CD8-positive, alpha-beta memory T cell (primary cell): Measurements from ENCODE around the gene DCTPP1. TPM values are rescaled to one million over a fixed set of nuclear protein-coding genes. Genes with fewer than 3 reads are reported as not detected.
"Not testable (repeated sequence)": the region's sequence is repeated elsewhere in the genome, so short reads cannot be mapped to it uniquely, and the experiment has no call there.

Experiments used
- CTCF ChIA-PET: fragments of 350-600 bp; sonication (Branson Sonifier 250); formaldehyde crosslinking; loops from one replicate; lab custom pipeline; 2021; ENCODE audit warnings: antibody characterized with exemption; lab: Charles Lee
- POLR2A ChIA-PET: fragments of 350-600 bp; sonication (Branson Sonifier 250); formaldehyde crosslinking; loops from one replicate; lab custom pipeline; 2021; ENCODE audit warnings: antibody characterized with exemption; lab: Charles Lee
- DNase-seq, 5 donors: peaks; one replicate each; pipeline versions ENCODE4 v3.0.0 to v3.0.0-alpha.2; 2020 to 2022; ENCODE audit warnings: mixed read lengths in 1 of 5
- H3K27ac ChIP-seq: one replicate; pipeline ENCODE4 v1.7.0; 2013; ENCODE audit warnings: low read depth, mild to moderate bottlenecking, low read length, moderate library complexity
- H3K27me3 ChIP-seq: 2 replicates; pipeline ENCODE4 v1.7.0; 2013; ENCODE audit warnings: low read length, mild to moderate bottlenecking; ENCODE audit not compliant: insufficient read depth, poor library complexity, severe bottlenecking
- H3K36me3 ChIP-seq: 2 replicates; pipeline ENCODE4 v1.7.0; 2013; ENCODE audit warnings: mild to moderate bottlenecking, low read length, moderate library complexity; ENCODE audit not compliant: insufficient read depth
- H3K4me1 ChIP-seq: 2 replicates; pipeline ENCODE4 v1.7.0; 2013; ENCODE audit warnings: mild to moderate bottlenecking, low read length, moderate library complexity; ENCODE audit not compliant: insufficient read depth
- H3K4me3 ChIP-seq: 2 replicates; pipeline ENCODE4 v1.7.0; 2013; ENCODE audit warnings: mild to moderate bottlenecking, low read length
- H3K9me3 ChIP-seq: 2 replicates; pipeline ENCODE4 v1.7.0; 2013; ENCODE audit warnings: mild to moderate bottlenecking, low read length
- H3K27ac Mint-ChIP-seq, 8 donors: one replicate each; pipeline ENCODE4 v1.8.0; 2020 to 2021; ENCODE audit warnings: mixed read lengths in 8 of 8, mild to moderate bottlenecking in 6 of 8, inconsistent platforms in 3 of 8, moderate library complexity in 3 of 8
- H3K27me3 Mint-ChIP-seq, 2 donors: one replicate each; pipeline ENCODE4 v1.8.0; 2020 to 2021; ENCODE audit warnings: mixed read lengths in 2 of 2, mild to moderate bottlenecking in 1 of 2, moderate library complexity in 1 of 2
- H3K36me3 Mint-ChIP-seq, 3 donors: one replicate each; pipeline ENCODE4 v1.8.0; 2020 to 2021; ENCODE audit warnings: mixed read lengths in 3 of 3, inconsistent platforms in 1 of 3, mild to moderate bottlenecking in 1 of 3
- H3K4me1 Mint-ChIP-seq, 3 donors: one replicate each; pipeline ENCODE4 v1.8.0; 2020 to 2021; ENCODE audit warnings: mixed read lengths in 3 of 3, inconsistent platforms in 1 of 3, mild to moderate bottlenecking in 1 of 3
- H3K4me3 Mint-ChIP-seq, 7 donors: one replicate each; pipeline ENCODE4 v1.8.0; 2020 to 2021; ENCODE audit warnings: mixed read lengths in 7 of 7, mild to moderate bottlenecking in 6 of 7, moderate library complexity in 4 of 7, inconsistent platforms in 2 of 7
- H3K9me3 Mint-ChIP-seq, 5 donors: one replicate each; pipeline ENCODE4 v1.8.0; 2020 to 2022; ENCODE audit warnings: mixed read lengths in 5 of 5, mild to moderate bottlenecking in 3 of 5, moderate library complexity in 2 of 5, inconsistent platforms in 1 of 5
- polyA plus RNA-seq: library from polyadenylated mRNA; unstranded; fragments of 300-500 nt; fragmentation: Illumina TruSeq; gene quantifications from one replicate; pipeline ENCODE4 v1.2.3, GENCODE V29; 2021
- total RNA-seq, 2 experiments: library from RNA; stranded (reverse); gene quantifications; one replicate each; pipeline ENCODE4 v1.2.3, GENCODE V29; 2021

Gene DCTPP1
- total and polyA plus RNA-seq, 3 experiments from 2014 or later, result 73.7 to 175 (median 174) TPM

DNA sequence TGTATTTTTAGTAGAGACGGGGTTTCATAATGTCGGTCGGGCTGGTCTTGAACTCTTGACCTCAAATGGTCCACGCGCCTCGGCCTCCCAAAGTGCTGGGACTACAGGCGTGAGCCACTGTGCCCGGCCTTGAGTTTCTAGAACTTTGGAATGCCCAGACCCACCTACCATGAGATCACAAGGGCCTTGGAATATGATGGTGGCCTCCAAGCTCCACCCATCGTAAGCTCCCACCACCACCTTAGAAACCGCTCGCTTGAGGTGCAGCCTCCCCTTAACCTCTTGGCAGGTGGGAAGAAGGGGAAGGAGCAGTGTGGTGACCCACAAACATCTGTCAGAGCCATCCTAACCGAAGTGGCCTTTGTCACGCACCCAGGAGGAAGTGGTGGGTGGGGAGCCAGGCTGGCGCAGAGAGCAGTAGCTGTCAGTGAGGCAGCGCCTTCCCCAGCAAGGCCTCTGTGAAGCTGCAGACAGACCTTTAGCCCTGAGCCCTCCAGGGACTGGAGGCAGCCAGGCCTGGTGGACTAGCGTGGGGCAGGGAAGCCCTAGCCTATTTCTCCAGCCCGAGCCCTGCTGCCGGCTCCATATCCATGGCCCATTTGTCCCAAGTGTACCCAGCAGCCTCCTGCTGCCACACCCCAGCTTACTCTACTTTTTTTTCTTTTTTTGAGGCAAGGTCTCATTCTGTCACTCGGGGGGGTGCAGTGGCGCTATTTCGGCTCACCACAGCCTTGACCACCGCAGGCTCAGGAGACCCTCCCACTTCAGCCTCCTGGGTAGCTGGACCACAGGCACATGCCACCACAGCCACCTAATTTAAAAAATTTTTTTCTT is 28.9 kb upstream of the DCTPP1 start:
- peaks cover 41 to 72% (median 63%) of the 10 kb centered on the region in 3 donors for H3K4me1 Mint-ChIP-seq
- H3K4me3 Mint-ChIP-seq, result peak overlapping the region; percentile 41 to 82 (median 70)
- H3K4me3 ChIP-seq, result peak overlapping the region; percentile 18
- peaks cover 25% of the 10 kb centered on the region for H3K4me1 ChIP-seq
- H3K27me3 ChIP-seq, result no peaks in the 10 kb centered on the region
- H3K27ac Mint-ChIP-seq, result peak overlapping the region; percentile 68 to 95 (median 89)
- DNase-seq, result peak; percentile 50 to 89 (median 71)
- ChIA-PET CTCF (interaction anchor here (1.0 to 4.4 kb wide), 9 partner anchors 9 to 140 kb away, joined by 3 to 43 read pairs (median 16); partner anchors contain the start of genes DCTPP1, ITGAL and SEPHS2), POLR2A (interaction anchor here (0.6 to 6.2 kb wide), 11 partner anchors 9 to 113 kb away, joined by 3 to 102 read pairs (median 4); partner anchors contain the start of genes DCTPP1 and ITGAL)
- H3K36me3 Mint-ChIP-seq, result no peaks in the 10 kb centered on the region
- H3K9me3 ChIP-seq, result no peaks in the 10 kb centered on the region
- no peaks in the 10 kb centered on the region for H3K27me3 Mint-ChIP-seq
- H3K36me3 ChIP-seq, result no peaks in the 10 kb centered on the region
- no peak overlapping the region for H3K27ac ChIP-seq
- no peaks in the 10 kb centered on the region for H3K9me3 Mint-ChIP-seq

DNA sequence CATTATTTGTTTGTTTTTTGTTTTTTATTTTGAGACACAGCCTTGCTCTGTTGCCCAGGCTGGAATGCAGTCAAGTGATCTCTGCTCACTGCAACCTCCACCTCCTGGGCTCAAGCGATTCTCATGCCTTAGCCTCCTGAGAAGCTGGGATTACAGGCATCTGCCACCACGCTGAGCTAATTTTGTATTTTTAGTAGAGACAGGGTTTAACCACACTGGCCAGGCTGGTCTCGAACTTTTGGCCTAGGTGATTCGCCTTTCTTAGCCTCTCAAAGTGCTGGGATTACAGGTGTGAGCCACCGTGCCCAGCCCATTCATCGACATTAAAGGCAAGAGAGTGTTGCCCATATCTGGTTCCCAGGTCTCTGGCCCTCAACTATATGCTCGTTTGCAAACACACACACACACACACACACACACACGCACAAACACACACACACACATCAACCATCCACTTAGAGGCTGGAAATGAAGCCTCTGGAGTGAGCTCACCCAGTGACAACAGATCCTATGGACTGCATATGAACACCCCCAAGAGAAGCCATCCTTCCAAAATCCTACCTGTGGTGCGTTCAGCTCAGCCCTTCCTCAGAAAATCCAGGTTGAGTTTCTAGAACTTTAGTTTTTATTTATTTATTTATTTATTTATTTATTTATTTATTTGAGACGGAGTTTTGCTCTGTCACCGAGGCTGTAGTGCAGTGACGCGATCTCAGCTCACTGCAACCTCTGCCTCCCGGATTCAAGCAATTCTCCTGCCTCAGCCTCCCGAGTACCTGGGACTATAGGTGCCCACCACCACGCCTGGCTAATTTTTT is 28.1 kb upstream of the DCTPP1 start:
- peaks cover 25% of the 10 kb centered on the region for H3K4me1 ChIP-seq
- ChIA-PET POLR2A (interaction anchor here (0.8 to 6.2 kb wide), 6 partner anchors 8 to 114 kb away, joined by 3 to 102 read pairs (median 10); partner anchors contain the start of genes DCTPP1 and ITGAL), CTCF (interaction anchor here (1.0 to 4.4 kb wide), 10 partner anchors 8 to 34 kb away, joined by 3 to 43 read pairs (median 16); partner anchors contain the start of genes DCTPP1, ITGAL and SEPHS2)
- DNase-seq, result no peak
- H3K27ac Mint-ChIP-seq, result peak overlapping the region; percentile 68 to 95 (median 92)
- H3K4me3 Mint-ChIP-seq, result peak overlapping the region; percentile 41 to 82 (median 70)
- H3K27me3 Mint-ChIP-seq, result no peaks in the 10 kb centered on the region
- no peak overlapping the region for H3K27ac ChIP-seq
- no peaks in the 10 kb centered on the region for H3K36me3 ChIP-seq
- peaks cover 38 to 67% (median 61%) of the 10 kb centered on the region in 3 donors for H3K4me1 Mint-ChIP-seq
- H3K27me3 ChIP-seq, result no peaks in the 10 kb centered on the region
- H3K9me3 Mint-ChIP-seq, result no peaks in the 10 kb centered on the region
- H3K36me3 Mint-ChIP-seq, result no peaks in the 10 kb centered on the region
- H3K9me3 ChIP-seq, result no peaks in the 10 kb centered on the region
- no peak overlapping the region for H3K4me3 ChIP-seq

DNA sequence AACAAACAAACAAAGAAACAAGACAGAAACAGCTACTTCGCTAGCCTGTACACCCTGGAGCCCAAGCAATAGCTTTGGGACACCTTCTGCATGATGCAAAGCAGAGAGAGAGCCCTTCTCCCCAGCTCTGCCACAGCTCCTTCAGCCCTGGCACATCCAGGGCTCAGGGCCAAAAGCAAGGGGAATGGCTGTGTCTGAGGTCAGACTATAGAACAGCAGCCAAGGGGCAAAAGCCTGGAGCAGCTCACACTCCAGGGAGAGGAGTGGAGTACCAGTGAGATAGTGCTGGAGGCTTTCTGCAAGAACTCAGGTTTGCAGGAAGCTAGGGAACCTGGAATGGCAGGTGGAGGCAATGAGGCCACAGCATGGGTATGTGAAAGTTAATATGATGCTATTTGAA is 27.4 kb upstream of the DCTPP1 start:
- no peaks in the 10 kb centered on the region for H3K27me3 Mint-ChIP-seq
- no peak overlapping the region for H3K4me3 ChIP-seq
- DNase-seq, result no peak
- ChIA-PET CTCF (interaction anchor here (0.7 to 4.0 kb wide), 9 partner anchors 10 to 152 kb away, joined by 3 to 43 read pairs (median 4); partner anchors contain the start of genes DCTPP1, ITGAL, SEPHS2 and ZNF747), POLR2A (interaction anchor here (3.2 to 6.2 kb wide), 2 partner anchors 15 to 19 kb away, joined by 19 to 102 read pairs; partner anchors contain the start of gene ITGAL)
- H3K27ac ChIP-seq, result no peak overlapping the region
- H3K4me1 ChIP-seq, result peaks cover 30% of the 10 kb centered on the region
- no peaks in the 10 kb centered on the region for H3K27me3 ChIP-seq
- H3K36me3 ChIP-seq, result no peaks in the 10 kb centered on the region
- peaks cover 44 to 73% (median 68%) of the 10 kb centered on the region in 3 donors for H3K4me1 Mint-ChIP-seq
- no peaks in the 10 kb centered on the region for H3K9me3 ChIP-seq
- H3K36me3 Mint-ChIP-seq, result no peaks in the 10 kb centered on the region
- peak overlapping the region in 1 of 7 donors; percentile 46 for H3K4me3 Mint-ChIP-seq
- peak overlapping the region in 6 of 8 donors; percentile 23 to 80 (median 32) for H3K27ac Mint-ChIP-seq
- H3K9me3 Mint-ChIP-seq, result no peaks in the 10 kb centered on the region

DNA sequence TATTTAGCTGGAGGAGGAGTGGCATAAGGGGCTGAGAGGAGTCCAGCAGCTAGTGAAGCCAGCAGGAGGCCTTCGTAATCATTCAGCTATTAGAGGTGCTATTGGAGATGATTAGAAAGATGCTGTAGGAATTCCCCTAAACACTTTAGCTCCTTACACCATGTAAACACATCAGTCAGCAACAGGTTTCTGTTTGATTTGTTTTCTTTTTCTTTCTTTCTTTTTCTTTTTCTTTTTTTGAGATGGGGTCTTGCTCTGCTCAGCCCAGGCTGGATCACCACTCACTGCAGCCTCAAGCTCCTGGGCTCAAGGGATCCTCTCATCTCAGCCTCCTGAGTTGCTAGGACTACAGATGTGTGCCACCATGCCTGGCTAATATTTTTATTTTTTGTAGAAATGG is 26.5 kb upstream of the DCTPP1 start:
- Mint-ChIP-seq H3K27me3 (no peaks in the 10 kb centered on the region), H3K4me3 (peak overlapping the region in 1 of 7 donors; percentile 36), H3K9me3 (no peaks in the 10 kb centered on the region), H3K4me1 (peaks cover 43 to 68% (median 62%) of the 10 kb centered on the region in 3 donors), H3K36me3 (no peaks in the 10 kb centered on the region), H3K27ac (peak overlapping the region in 4 of 8 donors; percentile 44 to 78 (median 72))
- ChIA-PET CTCF (interaction anchor here (0.7 to 4.0 kb wide), 8 partner anchors 9 to 153 kb away, joined by 3 to 43 read pairs (median 10); partner anchors contain the start of genes DCTPP1, ITGAL, SEPHS2 and ZNF747), POLR2A (interaction anchor here (1.5 to 6.2 kb wide), 4 partner anchors 16 to 34 kb away, joined by 5 to 102 read pairs (median 16); partner anchors contain the start of gene ITGAL)
- Histone ChIP-seq H3K9me3 (no peaks in the 10 kb centered on the region), H3K27ac (no peak overlapping the region), H3K27me3 (no peaks in the 10 kb centered on the region), H3K4me3 (no peak overlapping the region), H3K4me1 (peaks cover 32% of the 10 kb centered on the region), H3K36me3 (no peaks in the 10 kb centered on the region)
- no peak for DNase-seq

DNA sequence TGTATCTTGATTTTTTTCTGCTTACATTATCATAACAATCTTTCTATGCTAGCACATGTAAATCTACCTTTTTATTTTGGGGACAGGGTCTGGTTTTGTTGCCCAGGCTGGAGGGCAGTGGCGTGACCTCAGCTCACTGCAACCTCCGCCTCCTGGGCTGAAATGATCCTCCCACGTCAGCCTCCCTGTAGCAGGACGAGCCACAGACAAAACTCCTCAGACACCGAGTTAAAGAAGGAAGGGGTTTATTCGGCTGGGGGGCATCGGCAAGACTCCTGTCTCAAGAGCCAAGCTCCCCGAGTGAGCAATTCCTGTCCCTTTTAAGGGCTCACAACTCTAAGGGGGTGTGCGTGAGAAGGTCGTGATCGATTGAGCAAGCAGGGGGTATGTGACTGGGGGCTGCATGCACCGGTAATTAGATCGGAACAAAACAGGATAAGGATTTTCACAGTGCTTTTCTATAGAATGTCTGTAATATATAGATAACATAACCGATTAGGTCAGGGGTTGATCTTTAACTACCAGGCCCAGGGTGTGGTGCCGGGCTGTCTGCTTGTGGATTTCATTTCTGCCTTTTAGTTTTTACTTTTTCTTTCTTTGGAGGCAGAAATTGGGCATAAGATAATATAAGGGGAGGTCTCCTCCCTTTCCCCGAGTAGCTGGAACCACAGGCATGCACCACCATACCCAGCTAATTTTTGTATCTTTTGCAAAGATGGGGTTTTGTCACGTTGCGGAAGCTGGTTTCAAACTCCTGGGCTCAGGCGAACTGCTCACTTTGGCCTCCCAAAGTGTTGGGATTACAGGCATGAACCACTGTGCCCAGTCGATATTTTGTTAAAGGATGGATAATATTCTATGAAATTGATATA is 23.1 kb upstream of the DCTPP1 start:
- ChIA-PET POLR2A (interaction anchor here (1.1 kb wide), 2 partner anchors 9 to 21 kb away, joined by 3 to 4 read pairs; no protein-coding TSS in a partner anchor), CTCF (interaction anchor here (1.0 kb wide), 1 partner anchor 23 kb away, joined by 4 read pairs; no protein-coding TSS in a partner anchor)
- peaks cover 35% of the 10 kb centered on the region for H3K4me1 ChIP-seq
- Mint-ChIP-seq H3K4me1 (peaks cover 38 to 63% (median 59%) of the 10 kb centered on the region in 3 donors), H3K27ac (peak overlapping the region in 4 of 8 donors; percentile 21 to 83 (median 26))
- not testable (repeated sequence) for H3K36me3 Mint-ChIP-seq, H3K36me3 ChIP-seq, DNase-seq, H3K9me3 Mint-ChIP-seq, H3K27me3 ChIP-seq, H3K9me3 ChIP-seq, H3K27ac ChIP-seq, H3K27me3 Mint-ChIP-seq, H3K4me3 ChIP-seq, H3K4me3 Mint-ChIP-seq

DNA sequence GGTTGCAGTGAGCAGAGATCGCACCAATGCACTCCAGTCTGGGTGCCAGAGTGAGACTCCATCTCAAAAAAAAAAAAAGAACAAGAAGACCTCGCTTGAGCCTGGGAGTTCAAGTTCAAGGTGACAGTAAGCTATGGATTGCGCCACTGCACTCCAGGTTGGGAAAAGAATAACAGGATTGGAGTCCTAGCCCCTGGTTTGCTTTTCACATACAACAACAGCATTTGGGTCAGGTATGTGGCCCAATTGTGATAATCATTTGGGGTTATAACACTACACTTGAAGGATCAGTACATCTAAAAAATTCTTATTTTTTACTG is 19.2 kb upstream of the DCTPP1 start:
- H3K4me3 ChIP-seq, result no peak overlapping the region
- no peak for DNase-seq
- H3K27me3 ChIP-seq, result no peaks in the 10 kb centered on the region
- H3K27me3 Mint-ChIP-seq, result peaks cover 0 to 1% of the 10 kb centered on the region in 2 donors
- no peaks in the 10 kb centered on the region for H3K9me3 Mint-ChIP-seq
- no peaks in the 10 kb centered on the region for H3K9me3 ChIP-seq
- H3K27ac ChIP-seq, result no peak overlapping the region
- peaks cover 36 to 57% (median 50%) of the 10 kb centered on the region in 3 donors for H3K4me1 Mint-ChIP-seq
- H3K36me3 Mint-ChIP-seq, result peaks cover 1 to 7% (median 2%) of the 10 kb centered on the region in 3 donors
- peaks cover 8% of the 10 kb centered on the region for H3K36me3 ChIP-seq
- POLR2A ChIA-PET, result interaction anchor here (0.7 to 3.1 kb wide), 6 partner anchors 10 to 108 kb away, joined by 3 to 15 read pairs (median 6); no protein-coding TSS in a partner anchor
- CTCF ChIA-PET, result interaction anchor here (0.6 to 4.6 kb wide), 36 partner anchors 9 to 186 kb away, joined by 3 to 34 read pairs (median 4); partner anchors contain the start of genes DCTPP1, ITGAL, TBC1D10B and ZNF688
- peaks cover 43% of the 10 kb centered on the region for H3K4me1 ChIP-seq
- no peak overlapping the region for H3K4me3 Mint-ChIP-seq
- peak overlapping the region in 2 of 8 donors; percentile 60 to 84 for H3K27ac Mint-ChIP-seq
